Hematopoietic multipotent progenitor cell treated with erythropoietin and hydrocortisone succinate and interleukin-3 and kit ligand, for 6 days (in vitro differentiated cells): Measurements from ENCODE around the gene ULBP1.
"Not testable (repeated sequence)": the region's sequence is repeated elsewhere in the genome, so short reads cannot be mapped to it uniquely, and the experiment has no call there.

Experiments
- DNase-seq: peaks from one replicate; pipeline ENCODE4 v3.0.0-alpha.2; 2015

ULBP1 gene

GRCh38 chr6:149963462-149964307 is at the start of gene ULBP1:
Gene ULBP1, plus strand, starts transcription at chr6:149963943. Its CDS starts 107 bp downstream, at chr6:149964050.
- DNase-seq: peak; percentile 87

- no peak for DNase-seq
These were observed 47.5 kb upstream of the ULBP1 start for GRCh38 chr6:149915970-149916865.

- no peak for DNase-seq
These were observed 46.1 kb upstream of the ULBP1 start for GRCh38 chr6:149917679-149918078.

GRCh38 chr6:149918151-149918905 is 45.4 kb upstream of the ULBP1 start:
- no peak for DNase-seq

- DNase-seq: not testable (repeated sequence)
These were observed 44.5 kb upstream of the ULBP1 start for GRCh38 chr6:149919126-149919833.

GRCh38 chr6:149919834-149920225 is 43.9 kb upstream of the ULBP1 start:
- no peak for DNase-seq

- no peak for DNase-seq
These were observed 42.4 kb upstream of the ULBP1 start for GRCh38 chr6:149921361-149921760.

GRCh38 chr6:149922091-149922490 is 41.7 kb upstream of the ULBP1 start:
- not testable (repeated sequence) for DNase-seq

- peak; percentile 96 for DNase-seq
These were observed 41.0 kb upstream of the ULBP1 start, which contains the start of gene RAET1G for GRCh38 chr6:149922642-149923326. Gene RAET1G, minus strand, starts transcription at chr6:149923121. Its CDS starts 111 bp downstream, at chr6:149923010.

GRCh38 chr6:149923327-149923986 is 40.3 kb upstream of the ULBP1 start:
- DNase-seq: no peak

GRCh38 chr6:149924206-149924932 is 39.4 kb upstream of the ULBP1 start:
- DNase-seq: no peak

GRCh38 chr6:149924933-149925252 is 38.9 kb upstream of the ULBP1 start:
- no peak for DNase-seq

- DNase-seq: no peak
These were observed 38.3 kb upstream of the ULBP1 start for GRCh38 chr6:149925253-149925973.

- peak; percentile 93 for DNase-seq
These were observed 37.6 kb upstream of the ULBP1 start for GRCh38 chr6:149925974-149926777.

- DNase-seq: not testable (repeated sequence)
These were observed 36.7 kb upstream of the ULBP1 start for GRCh38 chr6:149927025-149927424.

GRCh38 chr6:149929422-149929821 is 34.3 kb upstream of the ULBP1 start:
- peak; percentile 44 for DNase-seq

GRCh38 chr6:149931501-149931900 is 32.2 kb upstream of the ULBP1 start:
- DNase-seq: no peak

- DNase-seq: no peak
These were observed 30.7 kb upstream of the ULBP1 start for GRCh38 chr6:149933036-149933435.

- DNase-seq: no peak
These were observed 30.3 kb upstream of the ULBP1 start for GRCh38 chr6:149933461-149933860.
